ENCODE data around the gene TMEM59L.

TMEM59L gene
- total RNA-seq, result 0 to 0.84 (median 0) reads per million in 9 experiments

DNA sequence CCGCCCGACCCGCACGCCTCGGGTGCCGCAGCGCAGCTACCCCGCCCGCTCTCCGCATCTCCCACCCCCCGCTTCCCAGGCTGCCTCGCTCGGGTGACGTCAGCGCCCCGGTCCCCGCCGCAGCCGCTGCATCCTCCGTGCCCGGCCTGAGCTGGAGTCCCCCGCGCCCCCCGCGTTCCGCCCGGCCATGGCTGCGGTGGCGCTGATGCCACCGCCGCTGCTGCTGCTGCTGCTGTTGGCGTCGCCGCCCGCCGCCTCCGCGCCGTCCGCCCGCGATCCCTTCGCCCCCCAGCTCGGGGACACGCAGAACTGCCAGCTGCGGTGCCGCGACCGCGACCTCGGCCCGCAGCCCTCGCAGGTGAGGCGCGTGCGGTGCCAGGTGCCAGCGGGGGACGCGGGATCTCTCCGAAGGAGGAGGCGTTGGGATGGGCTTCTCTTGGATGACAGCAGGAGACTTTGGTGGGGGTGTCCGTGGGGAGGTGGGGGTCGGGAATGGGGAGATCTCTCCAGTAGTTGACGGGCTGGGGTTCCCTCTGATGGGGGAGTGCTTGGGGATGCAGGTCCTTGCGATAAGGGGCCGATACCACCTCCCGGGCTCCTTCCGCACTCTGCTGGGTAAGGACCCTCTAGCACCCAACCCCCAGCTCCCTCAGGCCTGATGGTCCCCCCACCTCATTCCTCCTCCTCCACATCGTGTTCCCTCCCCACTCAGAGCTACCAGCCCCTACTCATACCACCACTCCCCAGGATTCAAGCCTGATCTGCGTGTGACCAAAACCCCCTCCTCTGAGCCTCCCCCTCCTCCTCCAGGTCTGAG is at the start of gene TMEM59L:
TSS of gene TMEM59L (plus strand) at position 99 of the 817 bp plus-strand sequence. CDS start at position 188, 89 bp downstream.
- DNase-seq (peak; percentile 40 to 56 (median 50)), ATAC-seq (replicated peaks) (peak; percentile 85)
- Mint-ChIP-seq H3K9me3 (no peaks in the 10 kb centered on the region), H3K4me3 (peak within 1 kb of the TSS; percentile 75 to 77), H3K27ac (no peak within 1 kb of the TSS), H3K4me1 (ENCODE audit: low read depth in 2 of 2) (peaks cover 20 to 21% of the 10 kb centered on the region in 2 donors), H3K27me3 (peaks cover 76 to 100% of the 10 kb centered on the region in 2 donors), H3K36me3 (ENCODE audit: insufficient read depth) (peaks cover 3% of the 10 kb centered on the region)

DNA sequence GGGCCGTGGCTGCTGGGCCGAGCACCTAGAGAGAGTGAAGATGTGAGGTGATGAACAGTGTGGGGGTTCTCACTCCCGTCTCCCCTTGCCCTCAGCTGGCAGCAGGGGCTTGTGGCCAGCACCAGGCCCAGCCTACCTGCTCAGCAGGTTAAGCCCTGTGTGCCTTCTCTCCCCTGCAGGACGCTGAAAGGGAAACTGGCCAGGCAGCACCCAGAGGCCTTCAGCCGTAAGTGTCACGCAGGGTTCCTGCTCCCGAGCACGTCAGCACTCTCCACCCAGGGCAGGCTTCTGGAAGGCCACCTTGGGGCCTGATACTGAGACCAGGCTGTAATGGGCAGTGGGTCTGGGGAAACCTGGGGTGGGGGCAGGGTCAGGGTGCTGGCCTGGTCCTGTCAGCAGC is 45.7 kb upstream of the TMEM59L start:
- no peaks in the 10 kb centered on the region for H3K9me3 Mint-ChIP-seq
- H3K27me3 Mint-ChIP-seq, result no peaks in the 10 kb centered on the region
- H3K4me3 Mint-ChIP-seq, result no peak overlapping the region
- DNase-seq (no peak), ATAC-seq (replicated peaks) (no peak)
- peaks cover 6 to 8% of the 10 kb centered on the region in 2 donors for H3K4me1 Mint-ChIP-seq (ENCODE audit: low read depth in 2 of 2)
- peaks cover 68% of the 10 kb centered on the region for H3K36me3 Mint-ChIP-seq (ENCODE audit: insufficient read depth)
- H3K27ac Mint-ChIP-seq, result no peak overlapping the region

DNA sequence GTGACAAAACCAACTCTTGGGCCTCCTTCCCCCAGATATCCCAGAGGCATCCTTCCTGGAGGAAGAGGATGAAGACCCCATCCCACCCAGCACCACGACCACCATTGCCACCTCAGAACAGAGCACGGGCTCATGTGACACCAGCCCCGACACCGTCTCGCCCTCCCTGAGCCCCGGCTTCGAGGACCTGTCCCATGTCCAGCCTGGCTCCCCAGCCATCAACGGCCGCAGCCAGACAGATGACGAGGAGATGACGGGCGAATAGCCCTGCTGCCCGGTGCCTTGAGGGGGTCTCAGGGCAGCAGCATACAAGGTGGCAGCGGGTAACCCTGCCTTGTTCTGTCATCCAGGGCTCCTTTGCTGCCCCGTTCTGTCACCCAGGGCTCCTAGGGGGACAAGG is 44.3 kb upstream of the TMEM59L start:
- no peaks in the 10 kb centered on the region for H3K9me3 Mint-ChIP-seq
- H3K27ac Mint-ChIP-seq, result peak overlapping the region; percentile 78 to 82
- H3K27me3 Mint-ChIP-seq, result no peaks in the 10 kb centered on the region
- no peak overlapping the region for H3K4me3 Mint-ChIP-seq
- H3K4me1 Mint-ChIP-seq (ENCODE audit: low read depth in 2 of 2), result peaks cover 17 to 20% of the 10 kb centered on the region in 2 donors
- H3K36me3 Mint-ChIP-seq (ENCODE audit: insufficient read depth), result peaks cover 68% of the 10 kb centered on the region
- ATAC-seq (replicated peaks) (no peak), DNase-seq (no peak)

DNA sequence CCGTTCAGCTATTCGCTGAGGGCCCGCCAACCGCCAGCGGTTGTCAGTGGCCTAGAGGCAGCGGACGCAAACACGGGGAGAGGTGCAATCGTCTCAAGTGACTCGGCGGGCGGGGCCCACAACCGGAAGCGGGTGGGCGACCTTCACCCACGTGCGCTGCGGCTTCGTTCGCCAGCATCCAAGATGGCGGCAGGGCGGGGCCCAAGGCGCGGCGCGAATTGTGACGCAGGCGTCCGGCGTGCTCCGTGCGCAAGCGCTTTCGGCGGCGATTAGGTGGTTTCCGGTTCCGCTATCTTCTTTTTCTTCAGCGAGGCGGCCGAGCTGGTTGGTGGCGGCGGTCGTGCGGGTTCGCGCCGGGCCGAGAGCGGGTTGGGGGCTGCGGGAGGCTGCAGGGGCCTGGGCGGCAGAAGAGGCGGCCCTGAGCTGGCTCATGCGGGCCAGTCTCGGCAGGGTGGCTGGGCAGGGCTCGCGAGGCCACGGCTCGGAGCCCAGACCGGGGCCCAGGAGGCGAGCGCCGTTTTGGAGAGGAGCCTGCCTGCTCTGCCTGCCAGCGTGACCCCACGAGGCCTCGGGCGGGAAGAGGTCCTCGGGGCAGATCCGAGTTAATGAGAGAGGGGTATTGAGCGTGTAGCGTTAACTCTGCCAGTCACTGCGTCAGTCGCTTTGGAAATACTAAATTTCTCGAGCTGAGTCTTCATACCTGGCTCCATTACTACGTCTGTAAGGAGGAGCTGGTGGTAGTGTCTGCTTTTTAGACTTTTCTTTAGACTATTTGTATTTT is 40.9 kb upstream of the TMEM59L start, which contains the start of gene UBA52:
TSS of gene UBA52 (plus strand) at position 294 of the 781 bp plus-strand sequence. CDS start 1,444 bp downstream, outside the sequence.
- ATAC-seq (replicated peaks) (peak; percentile 94), DNase-seq (peak; percentile 99 to 100 (median 100))
- Mint-ChIP-seq H3K36me3 (ENCODE audit: insufficient read depth) (peaks cover 67% of the 10 kb centered on the region), H3K27me3 (no peaks in the 10 kb centered on the region), H3K4me3 (peak within 1 kb of the TSS; percentile 90 to 92), H3K4me1 (ENCODE audit: low read depth in 2 of 2) (peaks cover 20 to 22% of the 10 kb centered on the region in 2 donors), H3K9me3 (no peaks in the 10 kb centered on the region), H3K27ac (peak within 1 kb of the TSS; percentile 96 to 98)

- Mint-ChIP-seq H3K27ac (peak overlapping the region in 1 of 2 donors; percentile 14), H3K4me3 (no peak overlapping the region)
Observed at GRCh38 chr19:18574691-18575291, 37.9 kb upstream of the TMEM59L start.

DNA sequence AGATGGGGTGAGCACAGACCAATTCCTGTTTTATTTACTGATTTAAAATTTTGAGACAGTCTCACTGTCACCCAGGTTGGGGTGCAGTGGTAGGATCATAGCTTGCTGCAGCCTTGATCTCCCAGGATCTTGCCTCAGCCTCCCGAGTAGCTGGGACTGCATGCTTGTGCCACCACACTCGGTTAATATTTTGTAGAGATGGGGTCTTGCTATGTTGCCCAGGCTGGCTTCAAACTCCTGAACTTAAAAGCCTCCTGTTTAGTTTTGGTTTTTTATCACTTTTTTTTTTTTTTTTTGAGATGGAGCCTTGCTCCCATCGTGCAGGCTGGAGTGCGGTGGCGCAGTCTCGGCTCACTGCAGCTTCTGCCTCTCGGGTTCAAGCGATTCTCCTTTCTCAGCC is 36.3 kb upstream of the TMEM59L start:
- no peak for DNase-seq
- Mint-ChIP-seq H3K9me3 (no peaks in the 10 kb centered on the region), H3K4me3 (no peak overlapping the region), H3K27me3 (no peaks in the 10 kb centered on the region), H3K27ac (no peak overlapping the region), H3K4me1 (ENCODE audit: low read depth in 2 of 2) (peaks cover 18 to 20% of the 10 kb centered on the region in 2 donors), H3K36me3 (ENCODE audit: insufficient read depth) (peaks cover 56% of the 10 kb centered on the region)
- no peak for ATAC-seq (replicated peaks)

More at GRCh38 chr19:18574691-18575291, 37.9 kb upstream of the TMEM59L start:
- Mint-ChIP-seq H3K27me3 (no peaks in the 10 kb centered on the region), H3K4me1 (ENCODE audit: low read depth in 2 of 2) (peaks cover 20 to 22% of the 10 kb centered on the region in 2 donors), H3K9me3 (no peaks in the 10 kb centered on the region), H3K36me3 (ENCODE audit: insufficient read depth) (peaks cover 61% of the 10 kb centered on the region)
- DNase-seq (no peak), ATAC-seq (replicated peaks) (no peak)

GRCh38 chr19:18577365-18577914 is 35.2 kb upstream of the TMEM59L start:
- Mint-ChIP-seq H3K9me3 (no peaks in the 10 kb centered on the region), H3K27ac (no peak overlapping the region), H3K36me3 (ENCODE audit: insufficient read depth) (peaks cover 45% of the 10 kb centered on the region), H3K4me3 (no peak overlapping the region), H3K27me3 (no peaks in the 10 kb centered on the region), H3K4me1 (ENCODE audit: low read depth in 2 of 2) (peaks cover 8 to 12% of the 10 kb centered on the region in 2 donors)
- DNase-seq (no peak), ATAC-seq (replicated peaks) (no peak)

GRCh38 chr19:18580311-18580710 is 32.4 kb upstream of the TMEM59L start:
- Mint-ChIP-seq H3K4me1 (ENCODE audit: low read depth in 2 of 2) (peaks cover 0 to under 1% of the 10 kb centered on the region in 2 donors), H3K9me3 (no peaks in the 10 kb centered on the region), H3K27ac (no peak overlapping the region), H3K36me3 (ENCODE audit: insufficient read depth) (peaks cover 21% of the 10 kb centered on the region), H3K4me3 (no peak overlapping the region), H3K27me3 (no peaks in the 10 kb centered on the region)
- ATAC-seq (replicated peaks), result no peak
- DNase-seq, result no peak

- Mint-ChIP-seq H3K27ac (no peak overlapping the region), H3K4me1 (ENCODE audit: low read depth in 2 of 2) (peaks cover 13 to 24% of the 10 kb centered on the region in 2 donors), H3K27me3 (no peaks in the 10 kb centered on the region), H3K36me3 (ENCODE audit: insufficient read depth) (peaks cover 31% of the 10 kb centered on the region), H3K4me3 (no peak overlapping the region), H3K9me3 (no peaks in the 10 kb centered on the region)
- DNase-seq (no peak), ATAC-seq (replicated peaks) (no peak)
Observed at GRCh38 chr19:18586306-18586705, 26.4 kb upstream of the TMEM59L start.

DNA sequence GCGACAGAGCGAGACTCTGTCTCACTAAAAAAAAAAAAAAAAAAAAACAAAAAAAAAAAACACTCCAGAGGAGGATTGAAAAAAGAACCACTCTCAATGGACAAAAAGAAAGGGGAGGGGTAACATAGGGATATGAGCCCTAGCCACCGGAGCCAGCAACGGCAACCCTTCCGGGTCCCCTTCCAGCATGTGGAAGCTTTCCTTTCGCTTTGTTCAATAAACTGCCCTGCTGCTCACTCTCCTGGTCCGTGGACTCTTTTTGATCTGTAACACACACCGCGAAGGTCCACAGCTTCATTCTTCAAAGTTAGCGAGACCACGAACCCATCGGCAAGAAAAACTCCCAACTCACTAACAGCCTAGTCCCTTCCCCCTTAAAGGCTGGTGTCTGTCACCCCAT is 25.1 kb upstream of the TMEM59L start:
- DNase-seq (no peak), ATAC-seq (replicated peaks) (no peak)
- Mint-ChIP-seq H3K27ac (peak overlapping the region in 1 of 2 donors; percentile 77), H3K4me1 (ENCODE audit: low read depth in 2 of 2) (peaks cover 13 to 24% of the 10 kb centered on the region in 2 donors), H3K27me3 (no peaks in the 10 kb centered on the region), H3K4me3 (peak overlapping the region in 1 of 2 donors; percentile 84), H3K36me3 (ENCODE audit: insufficient read depth) (peaks cover 37% of the 10 kb centered on the region), H3K9me3 (no peaks in the 10 kb centered on the region)

- H3K9me3 Mint-ChIP-seq, result no peaks in the 10 kb centered on the region
- ATAC-seq (replicated peaks) (peak; percentile 2), DNase-seq (no peak)
- no peaks in the 10 kb centered on the region for H3K27me3 Mint-ChIP-seq
- H3K4me1 Mint-ChIP-seq (ENCODE audit: low read depth in 2 of 2), result peaks cover 13 to 24% of the 10 kb centered on the region in 2 donors
- peaks cover 37% of the 10 kb centered on the region for H3K36me3 Mint-ChIP-seq (ENCODE audit: insufficient read depth)
- H3K4me3 Mint-ChIP-seq, result peak overlapping the region; percentile 82 to 84
- peak overlapping the region; percentile 77 to 92 for H3K27ac Mint-ChIP-seq
Observed at GRCh38 chr19:18587962-18588610, 24.6 kb upstream of the TMEM59L start.

- peak; percentile 71 for ATAC-seq (replicated peaks)
- H3K4me3 Mint-ChIP-seq, result peak within 1 kb of the TSS; percentile 82 to 84
Observed at GRCh38 chr19:18588611-18589379, 23.9 kb upstream of the TMEM59L start, which contains the start of gene REX1BD. Gene REX1BD (plus strand): TSS chr19:18588798. CDS start chr19:18588802, 4 bp downstream.

More at GRCh38 chr19:18588611-18589379, 23.9 kb upstream of the TMEM59L start, which contains the start of gene REX1BD:
- H3K27me3 Mint-ChIP-seq, result no peaks in the 10 kb centered on the region
- DNase-seq, result peak; percentile 82 to 86 (median 84)
- H3K4me1 Mint-ChIP-seq (ENCODE audit: low read depth in 2 of 2), result peaks cover 13 to 28% of the 10 kb centered on the region in 2 donors
- H3K36me3 Mint-ChIP-seq (ENCODE audit: insufficient read depth), result peaks cover 37% of the 10 kb centered on the region
- peak within 1 kb of the TSS; percentile 83 to 95 for H3K27ac Mint-ChIP-seq
- H3K9me3 Mint-ChIP-seq, result no peaks in the 10 kb centered on the region

Data from effector memory CD8-positive, alpha-beta T cell (primary cell).